ENCODE data around the gene CASS4. TPM values are rescaled to one million over a fixed set of nuclear protein-coding genes. Genes with fewer than 3 reads are reported as not detected.

The CASS4 gene, protein sequence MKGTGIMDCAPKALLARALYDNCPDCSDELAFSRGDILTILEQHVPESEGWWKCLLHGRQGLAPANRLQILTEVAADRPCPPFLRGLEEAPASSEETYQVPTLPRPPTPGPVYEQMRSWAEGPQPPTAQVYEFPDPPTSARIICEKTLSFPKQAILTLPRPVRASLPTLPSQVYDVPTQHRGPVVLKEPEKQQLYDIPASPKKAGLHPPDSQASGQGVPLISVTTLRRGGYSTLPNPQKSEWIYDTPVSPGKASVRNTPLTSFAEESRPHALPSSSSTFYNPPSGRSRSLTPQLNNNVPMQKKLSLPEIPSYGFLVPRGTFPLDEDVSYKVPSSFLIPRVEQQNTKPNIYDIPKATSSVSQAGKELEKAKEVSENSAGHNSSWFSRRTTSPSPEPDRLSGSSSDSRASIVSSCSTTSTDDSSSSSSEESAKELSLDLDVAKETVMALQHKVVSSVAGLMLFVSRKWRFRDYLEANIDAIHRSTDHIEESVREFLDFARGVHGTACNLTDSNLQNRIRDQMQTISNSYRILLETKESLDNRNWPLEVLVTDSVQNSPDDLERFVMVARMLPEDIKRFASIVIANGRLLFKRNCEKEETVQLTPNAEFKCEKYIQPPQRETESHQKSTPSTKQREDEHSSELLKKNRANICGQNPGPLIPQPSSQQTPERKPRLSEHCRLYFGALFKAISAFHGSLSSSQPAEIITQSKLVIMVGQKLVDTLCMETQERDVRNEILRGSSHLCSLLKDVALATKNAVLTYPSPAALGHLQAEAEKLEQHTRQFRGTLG
- 0.38 and 0.56 TPM in 2 replicates for total RNA-seq (ENCODE audit: low replicate concordance)
- long read RNA-seq, partial matches to known transcripts = 0 of 1 reads
- long read RNA-seq, other reads (novel, unspliced or antisense) = 1 of 1 reads

DNA sequence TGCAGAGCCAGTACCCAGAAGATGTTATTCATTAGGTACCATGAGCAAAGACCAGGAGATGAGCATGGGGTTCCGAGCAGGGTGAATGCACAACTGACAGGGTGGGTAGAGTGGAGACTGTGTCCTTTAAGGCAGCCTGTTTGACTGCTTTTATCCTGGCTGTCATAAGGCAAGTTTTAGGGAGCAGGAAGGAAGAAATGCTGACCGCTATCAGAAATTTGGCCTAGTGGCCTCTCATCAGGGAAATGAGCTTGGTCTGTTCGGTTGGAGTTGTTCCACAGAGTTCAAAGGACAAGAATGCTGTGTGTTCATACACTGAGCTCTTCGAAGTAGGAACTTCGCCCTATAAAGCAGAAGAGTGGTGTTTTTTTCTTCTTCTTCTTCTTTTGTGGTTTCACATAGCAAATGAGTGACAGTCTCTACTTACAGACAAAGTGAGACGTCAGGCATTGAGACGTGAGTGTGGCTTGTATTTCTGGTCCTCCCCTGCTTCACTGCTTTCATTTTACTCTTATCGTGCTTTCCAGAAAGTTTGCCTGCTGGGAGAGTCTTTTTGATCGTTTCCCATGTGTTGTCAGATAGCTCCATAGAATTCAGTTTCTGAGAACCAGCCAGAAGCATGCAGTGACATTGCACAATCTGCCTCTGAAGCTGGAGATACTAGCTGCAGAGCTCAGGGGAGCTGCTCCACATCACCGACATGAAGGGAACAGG lies at the start of gene CASS4:
Gene CASS4, plus strand, starts transcription at position 502 of the 714 bp plus-strand sequence. Its CDS starts 199 bp downstream, at position 701.
- no peaks in the 10 kb centered on the region for H3K27me3 Mint-ChIP-seq

DNA sequence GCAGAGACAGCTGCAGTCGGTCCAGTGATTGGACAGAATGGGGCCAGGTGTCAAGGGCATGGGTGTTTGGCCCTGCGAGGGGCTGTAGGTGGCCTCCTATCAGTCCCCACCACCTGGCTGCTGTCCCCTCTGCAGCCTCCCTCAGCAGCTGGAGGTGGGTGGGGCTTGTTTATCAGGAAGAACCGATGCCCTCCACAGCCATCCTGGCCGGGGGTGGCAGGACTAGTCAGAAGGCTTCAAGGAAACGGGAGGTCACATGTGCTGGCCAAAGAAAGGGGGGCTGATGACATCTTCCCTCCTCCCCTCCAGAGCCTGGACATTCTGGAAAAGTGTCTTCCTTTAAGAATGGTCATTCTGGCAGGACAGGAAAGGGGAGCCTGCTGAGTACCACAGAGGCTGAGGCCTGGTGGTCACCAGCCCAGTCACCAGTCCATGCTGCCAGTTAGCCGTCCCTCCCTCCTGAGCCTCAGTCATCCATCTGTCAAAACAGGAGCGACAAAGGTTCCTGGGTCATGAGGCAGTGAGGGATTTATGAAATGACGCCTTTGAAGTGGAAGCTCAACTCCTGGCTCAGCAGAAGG lies 49.1 kb upstream of the CASS4 start:
- DNase-seq (ENCODE audit: extremely low spot score, unreplicated experiment) = no peak
- peaks cover 15% of the 10 kb centered on the region for H3K36me3 Mint-ChIP-seq
- H3K4me1 Mint-ChIP-seq (ENCODE audit: unreplicated experiment) = peaks cover 19% of the 10 kb centered on the region
- H3K4me3 Mint-ChIP-seq = no peak overlapping the region
- H3K9me3 Mint-ChIP-seq = no peaks in the 10 kb centered on the region
- no peak overlapping the region for H3K27ac Mint-ChIP-seq
- H3K27me3 Mint-ChIP-seq = peaks cover 1% of the 10 kb centered on the region
- TF ChIP-seq, protein P1, sequence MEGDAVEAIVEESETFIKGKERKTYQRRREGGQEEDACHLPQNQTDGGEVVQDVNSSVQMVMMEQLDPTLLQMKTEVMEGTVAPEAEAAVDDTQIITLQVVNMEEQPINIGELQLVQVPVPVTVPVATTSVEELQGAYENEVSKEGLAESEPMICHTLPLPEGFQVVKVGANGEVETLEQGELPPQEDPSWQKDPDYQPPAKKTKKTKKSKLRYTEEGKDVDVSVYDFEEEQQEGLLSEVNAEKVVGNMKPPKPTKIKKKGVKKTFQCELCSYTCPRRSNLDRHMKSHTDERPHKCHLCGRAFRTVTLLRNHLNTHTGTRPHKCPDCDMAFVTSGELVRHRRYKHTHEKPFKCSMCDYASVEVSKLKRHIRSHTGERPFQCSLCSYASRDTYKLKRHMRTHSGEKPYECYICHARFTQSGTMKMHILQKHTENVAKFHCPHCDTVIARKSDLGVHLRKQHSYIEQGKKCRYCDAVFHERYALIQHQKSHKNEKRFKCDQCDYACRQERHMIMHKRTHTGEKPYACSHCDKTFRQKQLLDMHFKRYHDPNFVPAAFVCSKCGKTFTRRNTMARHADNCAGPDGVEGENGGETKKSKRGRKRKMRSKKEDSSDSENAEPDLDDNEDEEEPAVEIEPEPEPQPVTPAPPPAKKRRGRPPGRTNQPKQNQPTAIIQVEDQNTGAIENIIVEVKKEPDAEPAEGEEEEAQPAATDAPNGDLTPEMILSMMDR (conservative IDR thresholded peaks at IDR 0.05) = no peak

More for the DNA sequence above, at the start of gene CASS4:
- TF ChIP-seq, protein P1 (conservative IDR thresholded peaks at IDR 0.05) = no peak
- no peaks in the 10 kb centered on the region for H3K9me3 Mint-ChIP-seq
- no peak for DNase-seq (ENCODE audit: extremely low spot score, unreplicated experiment)
- H3K36me3 Mint-ChIP-seq = peaks cover 14% of the 10 kb centered on the region
- H3K27ac Mint-ChIP-seq = no peak within 1 kb of the TSS
- no peaks in the 10 kb centered on the region for H3K4me1 Mint-ChIP-seq (ENCODE audit: unreplicated experiment)
- no peak within 1 kb of the TSS for H3K4me3 Mint-ChIP-seq

DNA sequence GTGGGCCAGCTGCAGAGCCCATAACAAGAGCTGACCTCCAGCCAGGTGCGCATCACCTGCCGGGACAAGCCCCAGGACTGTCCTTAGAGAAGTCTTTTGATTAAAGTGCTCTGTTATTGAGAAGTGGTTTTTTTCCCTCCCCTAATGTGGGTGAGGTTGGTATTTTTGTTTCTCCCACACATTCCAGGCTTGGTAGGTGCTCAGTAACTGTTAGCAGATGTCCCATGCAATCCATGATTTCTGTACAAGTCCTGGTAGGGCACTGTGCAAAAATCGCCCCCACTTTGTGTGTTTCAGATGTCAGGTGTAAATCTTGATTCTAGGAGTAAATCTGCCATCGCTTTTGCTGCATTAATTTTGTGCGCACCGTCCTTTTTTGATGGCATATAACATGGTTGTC lies 48.6 kb upstream of the CASS4 start:
- no peak for DNase-seq (ENCODE audit: extremely low spot score, unreplicated experiment)
- Mint-ChIP-seq H3K27me3 (no peaks in the 10 kb centered on the region), H3K4me1 (ENCODE audit: unreplicated experiment) (peaks cover 17% of the 10 kb centered on the region), H3K4me3 (no peak overlapping the region), H3K36me3 (peaks cover 15% of the 10 kb centered on the region), H3K9me3 (no peaks in the 10 kb centered on the region), H3K27ac (no peak overlapping the region)
- TF ChIP-seq, protein P1 (conservative IDR thresholded peaks at IDR 0.05) = no peak

DNA sequence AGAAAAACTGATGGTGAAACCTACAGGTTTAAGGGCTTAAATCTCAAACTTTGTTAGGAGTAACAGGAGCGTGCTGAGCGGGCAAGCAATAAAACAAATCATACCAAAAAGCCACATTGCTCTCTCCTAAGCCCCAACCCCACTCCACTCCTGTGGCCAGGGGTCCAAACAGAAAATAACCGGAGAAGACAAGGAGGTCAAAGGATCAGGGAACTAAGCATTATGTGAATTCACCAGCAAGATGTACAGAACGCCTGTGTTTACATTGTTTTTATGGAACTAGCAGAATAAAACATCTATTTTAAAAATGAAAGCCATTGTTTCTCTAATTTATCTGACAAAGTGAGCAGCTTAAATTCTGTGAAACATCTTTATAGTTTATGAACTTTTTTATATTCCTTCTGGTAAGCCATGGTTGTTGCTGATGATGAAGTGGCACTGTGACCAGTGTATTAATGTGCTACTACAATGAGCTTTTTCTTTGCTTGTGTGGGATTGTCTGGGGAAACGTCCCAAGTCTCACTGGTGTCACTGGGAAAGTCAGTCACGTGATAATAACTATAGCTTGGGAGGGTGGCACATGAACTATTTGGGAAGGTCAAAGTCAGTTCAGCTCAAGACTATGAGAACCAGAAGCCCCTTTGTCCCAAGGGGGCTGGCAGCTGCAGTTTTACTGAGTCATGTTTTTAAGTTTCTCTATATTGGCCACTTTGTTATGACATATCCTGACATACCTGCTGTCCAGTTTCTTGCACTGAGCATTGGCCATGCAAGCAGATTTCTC lies 43.5 kb upstream of the CASS4 start:
- Mint-ChIP-seq H3K4me3 (no peak overlapping the region), H3K4me1 (ENCODE audit: unreplicated experiment) (no peaks in the 10 kb centered on the region), H3K27me3 (no peaks in the 10 kb centered on the region), H3K27ac (no peak overlapping the region), H3K36me3 (peaks cover 22% of the 10 kb centered on the region), H3K9me3 (no peaks in the 10 kb centered on the region)
- no peak for DNase-seq (ENCODE audit: extremely low spot score, unreplicated experiment)
- TF ChIP-seq, protein P1 (conservative IDR thresholded peaks at IDR 0.05) = no peak
